ENCODE data around the gene ERICH4.

The ERICH4 gene

GRCh38 chr19:41447732-41448332 lies 4.9 kb downstream of the ERICH4 start:
- no peak overlapping the region for H3K4me3 ChIP-seq (ENCODE audit: low read depth, low read length)
- no peak for TF ChIP-seq CTCF (IDR thresholded peaks at IDR 0.05; ENCODE audit: borderline replicate concordance, insufficient read depth, low read depth, low read length)

GRCh38 chr19:41449079-41449864 lies 6.3 kb downstream of the ERICH4 start:
- TF ChIP-seq CTCF (IDR thresholded peaks at IDR 0.05; ENCODE audit: borderline replicate concordance, insufficient read depth, low read depth, low read length) = peak; percentile 94
- peak overlapping the region; percentile 26 for H3K4me3 ChIP-seq (ENCODE audit: low read depth, low read length)

GRCh38 chr19:41449865-41450178 lies 6.9 kb downstream of the ERICH4 start:
- H3K4me3 ChIP-seq (ENCODE audit: low read depth, low read length) = no peak overlapping the region
- TF ChIP-seq CTCF (IDR thresholded peaks at IDR 0.05; ENCODE audit: borderline replicate concordance, insufficient read depth, low read depth, low read length) = no peak

- no peak overlapping the region for H3K4me3 ChIP-seq (ENCODE audit: low read depth, low read length)
- no peak for TF ChIP-seq CTCF (IDR thresholded peaks at IDR 0.05; ENCODE audit: borderline replicate concordance, insufficient read depth, low read depth, low read length)
These were observed 9.8 kb downstream of the ERICH4 start for GRCh38 chr19:41452584-41453275.

GRCh38 chr19:41455936-41456335 lies 13.0 kb downstream of the ERICH4 start:
- no peak for TF ChIP-seq CTCF (IDR thresholded peaks at IDR 0.05; ENCODE audit: borderline replicate concordance, insufficient read depth, low read depth, low read length)
- H3K4me3 ChIP-seq (ENCODE audit: low read depth, low read length) = no peak overlapping the region

- TF ChIP-seq CTCF (IDR thresholded peaks at IDR 0.05; ENCODE audit: borderline replicate concordance, insufficient read depth, low read depth, low read length) = no peak
- H3K4me3 ChIP-seq (ENCODE audit: low read depth, low read length) = no peak overlapping the region
These were observed 13.5 kb downstream of the ERICH4 start for GRCh38 chr19:41456342-41456918.

Data from GM12875 (cell line).